IMR-90 (cell line): ENCODE results near the gene EGFR. TPM values are rescaled to one million over a fixed set of nuclear protein-coding genes. Genes with fewer than 3 reads are reported as not detected.

ENCODE experiments used
- ATAC-seq: fragments of 200-7000 bp; cut with Tn5 transposase; 2 replicates; pipeline ENCODE4 v1.9.1; 2020; ENCODE audit warnings: low read depth, mild to moderate bottlenecking, moderate library complexity
- BruUV-seq: library from RNA; stranded (reverse); fragments of 400-500 nt; replicated peaks from 2 replicates; lab custom pipeline; 2021; lab: Mats Ljungman, UMichigan
- CTCF ChIA-PET: fragments of 300-600 bp; formaldehyde crosslinking; extraction: SDS; loops from one replicate; lab custom pipeline; 2021; ENCODE audit warnings: antibody characterized with exemption; lab: Yijun Ruan, JAX
- POLR2A ChIA-PET: fragments of 300-600 bp; sonication (Branson Sonifier 250); formaldehyde crosslinking; loops from one replicate; lab custom pipeline; 2022; ENCODE audit warnings: antibody characterized with exemption; ENCODE audit not compliant: unreplicated experiment; lab: Charles Lee
- DNase-seq: peaks from one replicate; pipeline ENCODE4 v3.0.0; 2013
- H2AFZ ChIP-seq: replicated peaks from 2 replicates; pipeline ENCODE3; 2013; ENCODE audit warnings: low read length, mild to moderate bottlenecking; ENCODE audit not compliant: poor library complexity
- H2AK5ac ChIP-seq: 2 replicates; pipeline ENCODE4 v1.6.1; 2013; ENCODE audit warnings: low read depth, low read length, inconsistent platforms
- H2AK9ac ChIP-seq: replicated peaks from 2 replicates; pipeline ENCODE3; 2013; ENCODE audit warnings: mild to moderate bottlenecking, low read depth, low read length, moderate library complexity; ENCODE audit not compliant: poor library complexity
- H2BK120ac ChIP-seq: 2 replicates; pipeline ENCODE4 v1.6.1; 2013; ENCODE audit warnings: low read depth, low read length, inconsistent platforms
- H2BK15ac ChIP-seq: 3 replicates; pipeline ENCODE4 v1.6.1; 2013; ENCODE audit warnings: low read depth, low read length, inconsistent platforms
- H2BK20ac ChIP-seq: 2 replicates; pipeline ENCODE4 v1.6.1; 2013; ENCODE audit warnings: low read depth, mild to moderate bottlenecking, inconsistent platforms, low read length, moderate library complexity
- H2BK5ac ChIP-seq: 2 replicates; pipeline ENCODE4 v1.6.1; 2013; ENCODE audit warnings: mild to moderate bottlenecking, low read depth, low read length, inconsistent platforms; ENCODE audit not compliant: poor library complexity, severe bottlenecking
- H3K14ac ChIP-seq: replicated peaks from 2 replicates; pipeline ENCODE4 v1.6.1; 2013; ENCODE audit warnings: low read depth, low read length, inconsistent platforms
- H3K18ac ChIP-seq: 2 replicates; pipeline ENCODE4 v1.6.1; 2013; ENCODE audit warnings: low read depth, low read length, control low read depth
- H3K23ac ChIP-seq: 2 replicates; pipeline ENCODE4 v1.6.1; 2013; ENCODE audit warnings: low read depth, low read length, inconsistent platforms
- H3K27ac ChIP-seq: 2 replicates; pipeline ENCODE4 v1.5.1; 2013; ENCODE audit warnings: mild to moderate bottlenecking, control low read depth, low read length; ENCODE audit not compliant: insufficient read depth
- H3K27me3 ChIP-seq: 2 replicates; pipeline ENCODE4 v1.6.1; 2013; ENCODE audit warnings: low read length; ENCODE audit not compliant: control insufficient read depth, insufficient read depth
- H3K36me3 ChIP-seq: 2 replicates; pipeline ENCODE4 v1.6.1; 2013; ENCODE audit warnings: low read length, mixed read lengths; ENCODE audit not compliant: control insufficient read depth, insufficient read depth
- H3K4ac ChIP-seq: 2 replicates; pipeline ENCODE4 v1.6.1; 2013; ENCODE audit warnings: low read depth, low read length, inconsistent platforms
- H3K4me1 ChIP-seq: 2 replicates; pipeline ENCODE4 v1.6.1; 2013; ENCODE audit warnings: low read length, mixed read lengths; ENCODE audit not compliant: control insufficient read depth, insufficient read depth
- H3K4me2 ChIP-seq: 2 replicates; pipeline ENCODE4 v1.6.1; 2013; ENCODE audit warnings: low read depth, mild to moderate bottlenecking, control low read depth, low read length, moderate library complexity
- H3K4me3 ChIP-seq: 2 replicates; pipeline ENCODE4 v1.5.1; 2013; ENCODE audit warnings: low read depth, mild to moderate bottlenecking, control low read depth, low read length, moderate library complexity; ENCODE audit not compliant: insufficient read depth
- H3K56ac ChIP-seq: 2 replicates; pipeline ENCODE4 v1.6.1; 2013; ENCODE audit warnings: low read length, inconsistent platforms; ENCODE audit not compliant: insufficient read depth; ENCODE audit errors: extremely low read depth
- H3K79me1 ChIP-seq, 2 experiments: 2 replicates each; pipeline ENCODE4 v1.6.1; 2013; ENCODE audit warnings: low read length in 2 of 2, inconsistent platforms in 1 of 2, low read depth in 1 of 2
- H3K9ac ChIP-seq: 2 replicates; pipeline ENCODE4 v1.6.1; 2013; ENCODE audit warnings: low read depth, low read length, control low read depth
- H3K9me1 ChIP-seq: 2 replicates; pipeline ENCODE4 v1.6.1; 2013; ENCODE audit warnings: low read length, inconsistent platforms; ENCODE audit not compliant: insufficient read depth
- H3K9me3 ChIP-seq: 2 replicates; pipeline ENCODE4 v1.6.1; 2013; ENCODE audit warnings: low read length; ENCODE audit not compliant: control insufficient read depth, insufficient read depth
- H4K20me1 ChIP-seq: 2 replicates; pipeline ENCODE4 v1.6.1; 2013; ENCODE audit warnings: low read length, inconsistent platforms; ENCODE audit not compliant: insufficient read depth
- H4K5ac ChIP-seq: 2 replicates; pipeline ENCODE4 v1.6.1; 2013; ENCODE audit warnings: mild to moderate bottlenecking, low read depth, low read length, control low read depth
- H4K8ac ChIP-seq, 2 experiments: 2 replicates each; pipeline ENCODE4 v1.6.1; 2013; ENCODE audit warnings: low read depth in 2 of 2, low read length in 2 of 2, control low read depth in 1 of 2, inconsistent platforms in 1 of 2
- H4K91ac ChIP-seq: 2 replicates; pipeline ENCODE4 v1.6.1; 2013; ENCODE audit warnings: low read depth, low read length, inconsistent platforms; ENCODE audit not compliant: insufficient read depth
- CEBPB ChIP-seq: IDR thresholded peaks from 2 replicates; pipeline ENCODE4 v1.6.1; 2012; ENCODE audit warnings: low read depth, low read length, improper control_type of control experiment
- FOS ChIP-seq: fragments of 150-350 bp; IDR thresholded peaks from 2 replicates; pipeline ENCODE4 v1.6.1; 2016; ENCODE audit warnings: low read depth, low read length
- MAFK ChIP-seq: IDR thresholded peaks from 2 replicates; pipeline ENCODE4 v1.6.1; 2012; ENCODE audit warnings: low read depth, low read length, improper control_type of control experiment
- MAZ ChIP-seq: IDR thresholded peaks from 2 replicates; pipeline ENCODE4 v1.6.1; 2012; ENCODE audit warnings: low read depth, mild to moderate bottlenecking, low read length, improper control_type of control experiment, moderate library complexity, borderline replicate concordance
- NFE2L2 ChIP-seq: fragments of 150-350 bp; IDR thresholded peaks from 2 replicates; pipeline ENCODE4 v1.6.1; 2016; ENCODE audit warnings: low read depth, mild to moderate bottlenecking, low read length
- POLR2A ChIP-seq: IDR thresholded peaks from 2 replicates; pipeline ENCODE4 v1.6.1; 2012; ENCODE audit warnings: mild to moderate bottlenecking, low read depth, low read length
- RAD21 ChIP-seq: IDR thresholded peaks from 2 replicates; pipeline ENCODE4 v1.6.1; 2012; ENCODE audit warnings: low read length, improper control_type of control experiment
- RFX5 ChIP-seq: IDR thresholded peaks from 2 replicates; pipeline ENCODE4 v1.8.0; 2012; ENCODE audit warnings: low read depth, mild to moderate bottlenecking, low read length, moderate library complexity
- WGBS, 2 experiments: methylation state at CpG; one replicate each; pipeline versions ENCODE4 v1.1.5 to v1.1.7; 2013; ENCODE audit warnings: missing lambda C conversion rate in 2 of 2; ENCODE audit not compliant: insufficient read length in 1 of 2; ENCODE audit errors: extremely low coverage in 2 of 2; 5-methylcytosine and 5-hydroxymethylcytosine counted together
- dilution Hi-C: fragments of 300-500 bp; cut with HindIII; formaldehyde crosslinking; loops from one replicate; pipeline ENCODE4 v1.14.3; 2018; ENCODE audit warnings: low sequenced_read_pairs; ENCODE audit not compliant: unreplicated experiment
- in situ Hi-C: fragments of 300-500 bp; cut with MboI; formaldehyde crosslinking; loops from 3 replicates; pipeline ENCODE4 v1.14.3; 2019; ENCODE audit warnings: low sequenced_read_pairs, inconsistent platforms, mixed read lengths
- intact Hi-C: fragments of 100-400 bp; cut with micrococcal nuclease; formaldehyde crosslinking; loops from 2 replicates; pipeline ENCODE4 v1.10.0; 2022
- polyA plus RNA-seq, 3 experiments: library from polyadenylated mRNA; depleted of rRNA; stranded (reverse); fragments of >200 nt; gene quantifications; 2 replicates each; pipeline ENCODE4 v1.2.3, GENCODE V29; 2012; ENCODE audit warnings: low replicate concordance in 1 of 3
- total RNA-seq: library from RNA; depleted of rRNA; stranded (reverse); fragments of >200 nt; gene quantifications from 2 replicates; pipeline ENCODE4 v1.2.3, GENCODE V29; 2012

The EGFR gene
- total and polyA plus RNA-seq, 2 of the 4 experiments (the other 2 are of a cell fraction) = 36.9 to 60.4 TPM

GRCh38 chr7:55055479-55055878 is 36.7 kb downstream of the EGFR start:
- H3K27ac ChIP-seq = peak overlapping the region; percentile 60
- H2BK5ac ChIP-seq = peak overlapping the region; percentile 89
- no peak overlapping the region for H3K9ac ChIP-seq
- H2AFZ ChIP-seq = no peak overlapping the region
- dilution Hi-C loops (no loop called here), in situ Hi-C loops (no loop called here), intact Hi-C loops (no loop called here)
- peak overlapping the region; percentile 38 for H2BK120ac ChIP-seq
- peak overlapping the region; percentile 72 for H4K91ac ChIP-seq
- DNase-seq = peak; percentile 92
- H3K4me3 ChIP-seq = no peak overlapping the region
- H3K4ac ChIP-seq = peak overlapping the region; percentile 81
- no TSS peak for BruUV-seq
- H4K5ac ChIP-seq = peak overlapping the region; percentile 17; the same call in 1 of the 2 replicates
- ChIA-PET POLR2A (no interaction called here), CTCF (no interaction called here)
- peak; percentile 35 for ATAC-seq
- peaks cover 4% of the 10 kb centered on the region; the same call in 1 of the 2 replicates for H3K36me3 ChIP-seq
- WGBS, 2 experiments = 19% methylated on average over 3 of the region's 7 CpGs; no CpG with 5 or more reads in 1 of the 2 experiments
- H2AK9ac ChIP-seq = no peak overlapping the region
- H3K18ac ChIP-seq = peak overlapping the region; percentile 20
- no peaks in the 10 kb centered on the region for H3K27me3 ChIP-seq
- peak overlapping the region; percentile 49 to 64; a peak in 3 of 4 replicates for H4K8ac ChIP-seq
- H2BK15ac ChIP-seq = peak overlapping the region; percentile 84; the same call in 2 of the 3 replicates
- peaks cover 46 to 86% of the 10 kb centered on the region in 2 experiments for H3K79me1 ChIP-seq
- peak overlapping the region; percentile 14; the same call in 1 of the 2 replicates for H3K56ac ChIP-seq
- H4K20me1 ChIP-seq = peaks cover 20% of the 10 kb centered on the region
- peak overlapping the region; percentile 45; the same call in 1 of the 2 replicates for H2BK20ac ChIP-seq
- peaks cover 46% of the 10 kb centered on the region for H3K4me1 ChIP-seq
- H3K4me2 ChIP-seq = peak overlapping the region; percentile 3
- TF ChIP-seq RFX5 (no peak), FOS (peak; percentile 35; the same call in 1 of the 2 replicates), MAZ (0 out of 2 replicates have a peak, but pooled peaks have one; percentile 24), POLR2A (no peak), MAFK (no peak), NFE2L2 (no peak), CEBPB (peak; percentile 97), RAD21 (no peak)
- no peaks in the 10 kb centered on the region for H3K9me3 ChIP-seq
- H3K9me1 ChIP-seq = peaks cover 36% of the 10 kb centered on the region
- H3K14ac ChIP-seq = peak overlapping the region; percentile 38
- peak overlapping the region; percentile 2; the same call in 1 of the 2 replicates for H3K23ac ChIP-seq
- H2AK5ac ChIP-seq = peak overlapping the region; percentile 94
